WERI-Rb-1 (cell line): ENCODE results near the gene ESYT2.

Experiments
- DNase-seq: peaks from one replicate; pipeline ENCODE4 v3.0.0-alpha.2; 2020
- H3K27ac ChIP-seq: fragments of 250-450 bp; sonication (Bioruptor Pico); 2 replicates; pipeline ENCODE4 v1.5.1; 2020; ENCODE audit warnings: mild to moderate bottlenecking, moderate library complexity
- H3K27me3 ChIP-seq: fragments of 250-450 bp; sonication (Bioruptor Pico); 2 replicates; pipeline ENCODE4 v1.5.1; 2021; ENCODE audit warnings: mild to moderate bottlenecking, low read depth, moderate library complexity; ENCODE audit not compliant: insufficient read depth, severe bottlenecking
- H3K36me3 ChIP-seq: fragments of 250-450 bp; sonication (Bioruptor Pico); 2 replicates; pipeline ENCODE4 v1.5.1; 2020; ENCODE audit warnings: mild to moderate bottlenecking, moderate library complexity
- H3K4me3 ChIP-seq: 2 replicates; pipeline ENCODE4 v1.5.1; 2011; ENCODE audit warnings: low read depth, mild to moderate bottlenecking, control low read depth, low read length
- H3K9me3 ChIP-seq: fragments of 250-450 bp; sonication (Bioruptor Pico); 2 replicates; pipeline ENCODE4 v1.5.1; 2021; ENCODE audit warnings: mild to moderate bottlenecking, moderate library complexity; ENCODE audit not compliant: severe bottlenecking
- TF ChIP-seq, protein P1 (sequence below): IDR thresholded peaks from 2 replicates; pipeline ENCODE4 v1.5.1; 2011; ENCODE audit warnings: low read depth, mild to moderate bottlenecking, control low read depth, inconsistent platforms, low read length

Gene ESYT2

GRCh38 chr7:158740013-158740656 is 89.2 kb downstream of the ESYT2 start:
- TF ChIP-seq, protein P1, sequence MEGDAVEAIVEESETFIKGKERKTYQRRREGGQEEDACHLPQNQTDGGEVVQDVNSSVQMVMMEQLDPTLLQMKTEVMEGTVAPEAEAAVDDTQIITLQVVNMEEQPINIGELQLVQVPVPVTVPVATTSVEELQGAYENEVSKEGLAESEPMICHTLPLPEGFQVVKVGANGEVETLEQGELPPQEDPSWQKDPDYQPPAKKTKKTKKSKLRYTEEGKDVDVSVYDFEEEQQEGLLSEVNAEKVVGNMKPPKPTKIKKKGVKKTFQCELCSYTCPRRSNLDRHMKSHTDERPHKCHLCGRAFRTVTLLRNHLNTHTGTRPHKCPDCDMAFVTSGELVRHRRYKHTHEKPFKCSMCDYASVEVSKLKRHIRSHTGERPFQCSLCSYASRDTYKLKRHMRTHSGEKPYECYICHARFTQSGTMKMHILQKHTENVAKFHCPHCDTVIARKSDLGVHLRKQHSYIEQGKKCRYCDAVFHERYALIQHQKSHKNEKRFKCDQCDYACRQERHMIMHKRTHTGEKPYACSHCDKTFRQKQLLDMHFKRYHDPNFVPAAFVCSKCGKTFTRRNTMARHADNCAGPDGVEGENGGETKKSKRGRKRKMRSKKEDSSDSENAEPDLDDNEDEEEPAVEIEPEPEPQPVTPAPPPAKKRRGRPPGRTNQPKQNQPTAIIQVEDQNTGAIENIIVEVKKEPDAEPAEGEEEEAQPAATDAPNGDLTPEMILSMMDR: no peak
- Histone ChIP-seq H3K9me3 (no peaks in the 10 kb centered on the region), H3K27me3 (no peaks in the 10 kb centered on the region), H3K36me3 (peaks cover 24% of the 10 kb centered on the region), H3K4me3 (no peak overlapping the region), H3K27ac (no peak overlapping the region)
- DNase-seq: no peak

DNA sequence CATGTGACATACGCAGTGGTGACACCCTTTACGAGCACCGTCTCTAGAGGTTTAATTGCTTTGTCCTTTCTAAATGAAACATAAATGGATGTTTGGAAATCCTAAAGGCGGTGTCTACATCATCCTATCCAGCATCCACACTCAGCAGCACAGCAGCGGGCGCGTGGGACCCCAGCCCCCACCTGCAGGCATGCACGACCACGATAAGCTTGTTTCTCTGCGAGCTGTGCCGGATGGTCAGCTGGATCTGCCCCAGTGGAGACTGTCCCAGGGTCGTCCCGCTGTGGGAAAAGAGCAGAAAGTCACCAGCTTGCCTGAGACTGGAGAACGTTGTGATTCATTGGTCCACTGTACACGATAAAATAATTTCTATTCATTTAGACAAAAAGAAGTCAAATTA is 90.5 kb downstream of the ESYT2 start:
- Histone ChIP-seq H3K27ac (no peak overlapping the region), H3K27me3 (no peaks in the 10 kb centered on the region), H3K4me3 (no peak overlapping the region), H3K36me3 (peaks cover 24% of the 10 kb centered on the region), H3K9me3 (no peaks in the 10 kb centered on the region)
- TF ChIP-seq, protein P1: no peak
- DNase-seq: no peak

DNA sequence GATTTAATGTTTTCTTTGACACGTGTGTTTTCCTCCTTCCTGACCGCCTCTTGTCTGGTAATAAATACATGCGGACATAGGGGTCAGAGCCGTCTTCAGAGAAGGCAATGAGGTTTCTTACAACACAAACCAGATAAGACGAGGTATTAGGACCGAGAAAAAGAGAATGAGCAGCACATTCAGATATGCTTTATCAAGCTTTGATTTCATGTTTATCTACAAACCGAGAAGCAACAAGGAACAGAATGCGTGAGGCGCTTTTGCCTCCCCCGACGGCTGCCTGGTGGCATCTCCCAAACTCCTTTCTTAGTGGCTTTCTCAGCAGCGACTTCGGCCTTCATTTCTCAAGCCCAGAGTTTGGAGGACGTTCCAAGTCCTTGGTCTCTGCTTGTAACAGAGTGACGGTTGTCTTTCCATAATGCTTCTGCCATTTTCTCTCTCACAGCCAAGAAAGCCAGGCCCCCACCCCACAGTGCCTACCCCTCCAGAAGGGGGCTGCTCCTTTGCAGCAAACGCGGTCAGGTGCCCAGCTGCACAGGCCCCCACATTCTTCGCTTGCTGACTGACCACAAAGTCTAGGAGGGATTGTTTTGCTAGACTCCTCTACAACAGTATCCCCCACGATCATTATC is 92.1 kb downstream of the ESYT2 start:
- H3K27ac ChIP-seq: no peak overlapping the region

DNA sequence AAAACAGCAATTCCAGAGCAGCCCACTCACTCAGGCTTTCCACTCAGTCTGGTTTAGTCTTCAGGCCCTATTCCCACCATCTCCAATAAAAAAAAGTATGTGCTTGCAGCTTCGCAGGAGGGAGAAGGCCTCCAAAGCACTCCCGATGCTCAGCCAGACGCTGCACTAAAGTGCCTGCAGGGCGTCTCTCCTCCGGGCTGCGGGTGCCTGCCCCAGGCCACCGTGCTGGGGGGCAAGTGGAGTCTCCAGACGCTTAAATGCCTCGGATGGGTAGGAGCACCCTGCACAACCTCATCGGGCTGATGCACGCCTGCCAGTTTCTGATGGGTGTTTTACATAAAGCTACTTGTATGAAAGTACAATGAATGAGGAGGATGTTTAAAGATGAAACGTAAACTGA is 93.4 kb downstream of the ESYT2 start:
- Histone ChIP-seq H3K27me3 (no peaks in the 10 kb centered on the region), H3K9me3 (no peaks in the 10 kb centered on the region), H3K36me3 (peaks cover 17% of the 10 kb centered on the region), H3K4me3 (no peak overlapping the region), H3K27ac (no peak overlapping the region)
- no peak for DNase-seq
- TF ChIP-seq, protein P1: no peak

More for the DNA sequence above, 92.1 kb downstream of the ESYT2 start:
- Histone ChIP-seq H3K27me3 (no peaks in the 10 kb centered on the region), H3K9me3 (no peaks in the 10 kb centered on the region), H3K36me3 (peaks cover 24% of the 10 kb centered on the region), H3K4me3 (no peak overlapping the region)
- TF ChIP-seq, protein P1: no peak
- DNase-seq: no peak

- no peak for DNase-seq
- Histone ChIP-seq H3K27ac (no peak overlapping the region), H3K9me3 (no peaks in the 10 kb centered on the region), H3K36me3 (peaks cover 7% of the 10 kb centered on the region), H3K27me3 (no peaks in the 10 kb centered on the region), H3K4me3 (no peak overlapping the region)
- TF ChIP-seq, protein P1: no peak
Measured at GRCh38 chr7:158734861-158735260, 94.4 kb downstream of the ESYT2 start.
